KMS-11 (cell line): ENCODE data around the gene GLIS2.
"Not testable (repeated sequence)": the region's sequence is repeated elsewhere in the genome, so short reads cannot be mapped to it uniquely, and the experiment has no call there.

ENCODE experiments used
- H2AFZ ChIP-seq: fragments of 200-600 bp; sonication (generic); 2 replicates; pipeline ENCODE4 v1.6.1; 2016; ENCODE audit warnings: antibody characterized with exemption, mixed run types, low read depth
- H3K27ac ChIP-seq: fragments of 200-600 bp; sonication (generic); 2 replicates; pipeline ENCODE4 v1.6.1; 2016; ENCODE audit warnings: mild to moderate bottlenecking, mixed run types
- H3K27me3 ChIP-seq: fragments of 200-600 bp; sonication (generic); 2 replicates; pipeline ENCODE4 v1.6.1; 2017; ENCODE audit warnings: mild to moderate bottlenecking, low read depth, mixed run types, moderate library complexity; ENCODE audit not compliant: insufficient read depth
- H3K36me3 ChIP-seq: fragments of 200-600 bp; sonication (generic); 2 replicates; pipeline ENCODE4 v1.6.1; 2017; ENCODE audit warnings: mild to moderate bottlenecking, mixed run types; ENCODE audit not compliant: insufficient read depth
- H3K4me1 ChIP-seq: fragments of 200-600 bp; sonication (generic); 2 replicates; pipeline ENCODE4 v1.6.1; 2016; ENCODE audit warnings: mild to moderate bottlenecking, low read depth, mixed run types; ENCODE audit not compliant: poor library complexity, severe bottlenecking
- H3K4me2 ChIP-seq: fragments of 200-600 bp; sonication (generic); 2 replicates; pipeline ENCODE4 v1.7.0; 2016; ENCODE audit warnings: mild to moderate bottlenecking, mixed run types
- H3K4me3 ChIP-seq: fragments of 200-600 bp; sonication (generic); IDR thresholded peaks from 2 replicates; pipeline ENCODE4 v1.6.1; 2017; ENCODE audit warnings: low read depth, low read length, mixed read lengths; ENCODE audit not compliant: insufficient read depth
- H3K79me2 ChIP-seq: fragments of 200-600 bp; sonication (generic); 2 replicates; pipeline ENCODE4 v1.6.1; 2016; ENCODE audit warnings: low read depth, mixed run types; ENCODE audit not compliant: insufficient read depth
- H3K9ac ChIP-seq: fragments of 200-600 bp; sonication (generic); 2 replicates; pipeline ENCODE4 v1.6.1; 2016; ENCODE audit warnings: mild to moderate bottlenecking, mixed run types
- H4K20me1 ChIP-seq: fragments of 200-600 bp; sonication (generic); 2 replicates; pipeline ENCODE4 v1.6.1; 2016; ENCODE audit warnings: mild to moderate bottlenecking, mixed run types; ENCODE audit not compliant: insufficient read depth
- CTCF ChIP-seq: fragments of 200-600 bp; sonication (generic); conservative IDR thresholded peaks from 2 replicates; pipeline ENCODE4 v1.6.1; 2017; ENCODE audit warnings: low read depth, mild to moderate bottlenecking, antibody characterized with exemption, low read length, moderate library complexity, mixed read lengths

The GLIS2 gene

GRCh38 chr16:4341250-4341649 is 25.4 kb downstream of the GLIS2 start:
- Histone ChIP-seq H3K27me3 (no peaks in the 10 kb centered on the region), H3K36me3 (no peaks in the 10 kb centered on the region), H3K4me2 (no peak overlapping the region), H2AFZ (no peak overlapping the region), H4K20me1 (peaks cover 5% of the 10 kb centered on the region; the same call in 1 of the 2 replicates), H3K4me1 (peaks cover 1% of the 10 kb centered on the region), H3K27ac (no peak overlapping the region), H3K4me3 (no peak overlapping the region), H3K79me2 (peaks cover 27% of the 10 kb centered on the region; the same call in 1 of the 2 replicates), H3K9ac (no peak overlapping the region)
- no peak for TF ChIP-seq CTCF

- no peak for TF ChIP-seq CTCF
- H4K20me1 ChIP-seq, result peaks cover 13% of the 10 kb centered on the region; the same call in 1 of the 2 replicates
- H3K79me2 ChIP-seq, result peaks cover 46% of the 10 kb centered on the region; the same call in 1 of the 2 replicates
- peaks cover 6% of the 10 kb centered on the region for H3K4me1 ChIP-seq
- no peak overlapping the region for H2AFZ ChIP-seq
- H3K4me3 ChIP-seq, result no peak overlapping the region
- H3K27ac ChIP-seq, result no peak overlapping the region
- H3K27me3 ChIP-seq, result no peaks in the 10 kb centered on the region
- H3K4me2 ChIP-seq, result no peak overlapping the region
- no peaks in the 10 kb centered on the region for H3K36me3 ChIP-seq
- no peak overlapping the region for H3K9ac ChIP-seq
Measured at GRCh38 chr16:4342866-4343744, 27.2 kb downstream of the GLIS2 start.

- not testable (repeated sequence) for H2AFZ ChIP-seq, H3K4me3 ChIP-seq, H3K36me3 ChIP-seq, H3K9ac ChIP-seq, H3K27ac ChIP-seq, H3K27me3 ChIP-seq, H3K4me2 ChIP-seq
- Histone ChIP-seq H3K4me1 (peaks cover 13% of the 10 kb centered on the region), H4K20me1 (peaks cover 13% of the 10 kb centered on the region; the same call in 1 of the 2 replicates), H3K79me2 (peaks cover 57% of the 10 kb centered on the region)
Measured at GRCh38 chr16:4344300-4344982, 28.6 kb downstream of the GLIS2 start.

- Histone ChIP-seq H3K79me2 (peaks cover 65% of the 10 kb centered on the region), H4K20me1 (peaks cover 13% of the 10 kb centered on the region; the same call in 1 of the 2 replicates), H3K27me3 (no peaks in the 10 kb centered on the region), H3K36me3 (no peaks in the 10 kb centered on the region), H2AFZ (no peak overlapping the region), H3K4me1 (peaks cover 20% of the 10 kb centered on the region), H3K4me3 (no peak overlapping the region), H3K4me2 (no peak overlapping the region), H3K9ac (no peak overlapping the region), H3K27ac (no peak overlapping the region)
- no peak for TF ChIP-seq CTCF
Measured at GRCh38 chr16:4344983-4345835, 29.3 kb downstream of the GLIS2 start.
